Activated CD4-positive, alpha-beta T cell treated with anti-CD3 and anti-CD28 coated beads, Interleukin-2, amount 50 U/mL, for 4 hours (primary cell): ENCODE data around the gene PKMYT1.

Experiments
- DNase-seq, 2 experiments: peaks; one replicate each; pipeline ENCODE4 v3.0.0-alpha.2; 2020

The PKMYT1 gene

DNA sequence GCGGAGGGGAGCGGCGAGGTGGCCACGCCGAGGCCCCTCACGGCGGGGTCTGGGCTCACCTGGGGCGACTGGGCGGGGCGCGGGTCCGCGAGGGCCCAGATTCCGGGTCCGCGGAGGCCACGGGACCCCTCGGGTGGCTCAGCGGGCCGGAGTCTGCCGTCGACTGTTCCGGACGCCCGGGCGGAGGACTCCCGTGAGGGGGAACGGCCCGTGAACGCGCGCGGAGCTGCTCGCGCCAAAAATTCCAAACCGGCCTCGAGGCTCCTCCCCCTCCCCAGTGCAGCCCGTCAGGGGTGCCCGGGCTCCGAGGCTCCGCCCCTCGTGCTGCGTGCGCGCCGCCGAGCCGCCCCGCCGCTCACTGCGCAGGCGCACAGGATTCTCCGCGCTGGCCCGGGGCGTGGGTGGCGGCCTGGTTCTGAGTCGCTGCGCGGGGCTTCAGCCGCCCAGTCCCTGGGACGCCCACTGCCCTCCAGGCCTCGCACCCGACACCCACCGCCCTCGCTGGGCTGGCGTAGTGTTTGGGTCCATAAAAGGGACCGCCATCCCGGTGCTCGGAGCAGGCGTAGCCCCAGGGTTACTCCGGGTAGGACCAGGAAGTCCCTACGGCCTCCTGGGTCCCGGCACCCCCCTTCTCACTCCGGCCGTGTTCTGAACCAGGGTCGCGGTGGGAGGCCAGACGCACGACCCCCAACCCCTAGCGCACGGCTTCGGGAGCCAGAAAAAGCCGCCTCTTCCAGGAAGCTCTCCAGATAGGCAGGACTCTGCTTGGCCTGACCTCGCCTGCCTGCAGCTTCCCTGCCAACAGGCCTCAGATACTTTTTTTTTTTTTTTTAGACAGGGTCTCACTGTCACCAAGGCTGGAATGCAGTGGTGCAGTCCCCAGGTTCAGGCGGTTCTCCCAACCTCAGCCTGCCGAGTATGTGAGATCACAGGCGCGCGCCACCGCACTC is at the start of gene PKMYT1:
Gene PKMYT1 (minus strand): TSS at position 220 of the 950 bp plus-strand sequence. CDS start 789 bp downstream, outside the sequence.
- peak; percentile 90 to 91 for DNase-seq

DNA sequence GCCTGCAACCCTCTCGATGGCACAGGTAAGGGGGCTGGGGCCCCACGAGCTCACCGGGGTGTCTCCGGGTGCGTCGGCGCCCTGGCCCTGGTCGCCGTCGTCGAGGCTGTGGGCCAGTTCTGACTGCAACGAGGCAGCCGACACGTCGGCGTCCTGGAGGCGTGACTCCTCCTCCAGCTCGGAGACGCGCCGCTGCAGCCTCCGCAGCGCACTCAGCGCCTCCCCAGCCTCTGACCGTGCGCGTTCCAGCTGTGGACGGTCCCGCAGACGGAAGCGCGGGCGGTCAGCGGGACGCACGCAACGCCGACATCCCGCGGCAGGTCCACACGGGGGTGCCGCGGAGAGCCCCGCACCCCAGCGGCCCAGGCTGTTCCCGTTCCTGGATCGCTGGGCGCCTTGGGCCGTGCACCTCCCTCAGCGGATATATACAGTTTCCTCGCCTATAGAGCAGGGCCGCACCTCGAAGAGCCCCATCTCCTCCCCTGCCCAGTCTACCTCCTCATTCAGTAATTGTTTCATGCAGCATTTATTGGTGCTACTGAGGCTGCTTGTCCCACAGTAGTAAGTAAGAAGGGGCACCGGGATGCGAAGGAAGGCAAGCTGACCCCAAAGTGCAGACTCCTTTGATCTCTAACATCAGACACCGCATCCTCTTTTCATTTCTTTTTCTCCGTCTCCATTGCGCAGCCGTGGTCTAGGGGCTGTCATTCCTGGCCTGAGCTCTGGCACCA is 49.4 kb upstream of the PKMYT1 start:
- DNase-seq: peak; percentile 31 to 43

DNA sequence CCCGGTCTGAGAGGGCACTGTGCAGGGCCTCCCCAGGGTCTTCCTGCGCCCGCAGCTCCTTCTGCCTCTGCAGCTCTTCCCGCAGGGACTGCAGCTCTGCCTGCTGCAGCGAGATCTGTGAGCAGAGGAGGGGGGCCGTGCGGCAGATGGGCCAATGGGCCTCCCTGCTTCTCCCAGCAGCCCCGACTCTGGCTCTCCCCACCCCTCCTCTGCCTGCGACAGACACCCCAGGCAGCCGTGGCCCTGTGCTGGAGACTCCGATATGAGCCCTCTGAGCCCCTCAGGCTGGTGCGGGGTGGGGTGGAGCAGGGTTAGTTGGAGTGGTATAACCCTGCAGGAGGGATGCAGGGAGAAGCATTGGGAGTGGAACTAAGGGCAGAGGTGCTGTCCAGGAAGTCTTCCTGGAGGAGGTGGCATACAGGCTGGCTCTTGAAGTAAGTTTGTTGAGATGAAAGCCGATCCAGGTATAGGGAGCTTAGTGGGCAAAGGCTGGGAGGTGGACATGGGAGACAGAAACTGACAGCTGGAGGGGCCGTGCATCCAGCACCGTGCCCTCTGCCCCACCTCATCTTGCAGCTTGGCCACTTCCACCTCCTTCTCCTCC is 48.6 kb upstream of the PKMYT1 start:
- no peak for DNase-seq

DNA sequence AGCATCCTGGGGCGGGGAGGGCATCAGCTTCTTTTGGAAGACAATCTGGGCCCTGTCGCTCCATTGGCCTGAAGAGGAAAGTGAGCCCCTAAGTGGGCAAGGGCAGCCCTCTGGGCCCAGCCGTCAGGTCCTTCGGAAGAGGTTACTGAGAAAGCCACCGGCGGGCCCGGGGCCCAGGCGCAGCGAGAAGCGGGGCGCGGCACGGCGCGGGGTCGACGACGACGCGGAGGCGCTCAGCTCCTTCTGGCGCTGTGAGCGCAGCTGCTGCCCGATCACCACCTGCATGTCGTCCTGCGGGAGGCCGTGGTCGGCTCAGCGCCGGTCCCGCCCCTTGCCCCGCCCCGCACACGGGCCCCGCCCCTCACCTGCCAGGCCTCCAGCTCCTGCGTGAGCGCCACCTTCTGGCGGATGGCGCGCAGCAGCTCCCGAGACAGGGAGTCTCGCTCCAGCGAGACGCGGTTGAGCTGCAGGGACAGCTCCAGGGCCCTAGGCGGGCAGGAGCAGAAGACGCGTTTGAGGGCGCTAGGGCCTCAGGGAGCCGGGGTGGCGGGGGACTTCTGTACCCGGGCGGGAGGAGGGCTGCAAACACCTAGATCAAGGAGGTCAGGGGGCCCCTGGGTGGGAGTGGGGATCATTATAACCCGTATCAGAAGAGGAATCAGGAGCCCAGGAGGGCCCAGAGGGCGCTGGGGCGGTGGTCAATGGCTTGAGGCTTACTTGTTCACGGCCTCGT is 47.9 kb upstream of the PKMYT1 start:
- peak; percentile 82 to 84 for DNase-seq

DNA sequence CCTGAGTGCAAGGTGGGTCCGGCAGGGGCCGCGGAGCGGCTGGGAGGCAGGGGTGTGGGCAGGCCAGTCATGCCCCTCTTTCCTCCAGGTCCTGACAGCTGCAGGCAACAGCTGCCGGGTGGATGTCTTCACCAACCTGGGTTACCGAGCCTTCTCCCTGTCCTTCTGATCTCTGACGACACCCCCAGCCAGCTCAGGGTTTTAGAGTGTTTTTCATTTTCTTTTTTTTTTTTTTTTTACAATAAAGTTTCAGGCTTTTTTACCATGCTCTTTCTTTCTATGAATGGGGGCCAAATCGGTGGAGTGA is 47.2 kb upstream of the PKMYT1 start:
- no peak for DNase-seq

DNA sequence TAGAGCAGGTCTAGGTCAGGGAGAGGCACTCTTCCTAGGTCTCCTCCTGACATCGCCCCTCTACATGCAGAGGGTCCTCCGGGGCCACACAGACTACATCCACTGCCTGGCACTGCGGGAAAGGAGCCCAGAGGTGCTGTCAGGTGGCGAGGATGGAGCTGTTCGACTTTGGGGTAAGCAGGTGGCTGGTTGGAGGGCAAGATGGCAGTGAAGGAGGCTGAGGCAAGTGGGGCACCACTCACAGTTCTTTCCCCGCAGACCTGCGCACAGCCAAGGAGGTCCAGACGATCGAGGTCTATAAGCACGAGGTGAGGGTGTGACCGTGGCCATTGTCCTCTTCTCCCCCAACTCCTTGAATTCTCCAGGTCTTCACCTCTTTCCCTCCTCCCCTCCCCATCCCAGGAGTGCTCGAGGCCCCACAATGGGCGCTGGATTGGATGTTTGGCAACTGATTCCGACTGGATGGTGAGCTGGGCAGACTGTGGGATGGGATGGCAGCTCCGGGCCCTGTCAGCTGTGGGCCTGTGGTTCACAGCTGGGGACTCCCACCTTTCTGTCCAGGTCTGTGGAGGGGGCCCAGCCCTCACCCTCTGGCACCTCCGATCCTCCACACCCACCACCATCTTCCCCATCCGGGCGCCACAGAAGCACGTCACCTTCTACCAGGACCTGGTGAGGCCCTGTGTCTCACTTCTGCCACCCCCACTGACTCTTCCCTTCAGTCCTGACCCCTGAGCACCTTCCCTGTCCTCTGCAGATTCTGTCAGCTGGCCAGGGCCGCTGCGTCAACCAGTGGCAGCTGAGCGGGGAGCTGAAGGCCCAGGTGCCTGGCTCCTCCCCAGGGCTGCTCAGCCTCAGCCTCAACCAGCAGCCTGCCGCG is 46.6 kb upstream of the PKMYT1 start:
- DNase-seq: no peak

DNA sequence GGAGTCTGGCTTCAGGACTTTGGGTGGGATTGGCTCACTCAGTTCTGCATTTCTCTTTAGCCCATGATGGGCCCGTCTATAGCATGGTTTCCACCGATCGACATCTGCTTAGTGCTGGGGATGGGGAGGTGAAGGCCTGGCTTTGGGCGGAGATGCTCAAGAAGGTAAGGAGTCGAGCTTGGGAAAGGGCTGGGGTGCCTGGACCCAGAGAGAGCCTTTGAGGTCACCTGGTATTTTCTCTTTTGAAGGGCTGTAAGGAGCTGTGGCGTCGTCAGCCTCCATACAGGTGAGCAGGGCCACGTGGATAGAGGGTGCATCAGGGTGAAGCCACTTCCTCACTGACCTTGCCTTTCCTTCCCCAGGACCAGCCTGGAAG is 45.7 kb upstream of the PKMYT1 start:
- no peak for DNase-seq

DNA sequence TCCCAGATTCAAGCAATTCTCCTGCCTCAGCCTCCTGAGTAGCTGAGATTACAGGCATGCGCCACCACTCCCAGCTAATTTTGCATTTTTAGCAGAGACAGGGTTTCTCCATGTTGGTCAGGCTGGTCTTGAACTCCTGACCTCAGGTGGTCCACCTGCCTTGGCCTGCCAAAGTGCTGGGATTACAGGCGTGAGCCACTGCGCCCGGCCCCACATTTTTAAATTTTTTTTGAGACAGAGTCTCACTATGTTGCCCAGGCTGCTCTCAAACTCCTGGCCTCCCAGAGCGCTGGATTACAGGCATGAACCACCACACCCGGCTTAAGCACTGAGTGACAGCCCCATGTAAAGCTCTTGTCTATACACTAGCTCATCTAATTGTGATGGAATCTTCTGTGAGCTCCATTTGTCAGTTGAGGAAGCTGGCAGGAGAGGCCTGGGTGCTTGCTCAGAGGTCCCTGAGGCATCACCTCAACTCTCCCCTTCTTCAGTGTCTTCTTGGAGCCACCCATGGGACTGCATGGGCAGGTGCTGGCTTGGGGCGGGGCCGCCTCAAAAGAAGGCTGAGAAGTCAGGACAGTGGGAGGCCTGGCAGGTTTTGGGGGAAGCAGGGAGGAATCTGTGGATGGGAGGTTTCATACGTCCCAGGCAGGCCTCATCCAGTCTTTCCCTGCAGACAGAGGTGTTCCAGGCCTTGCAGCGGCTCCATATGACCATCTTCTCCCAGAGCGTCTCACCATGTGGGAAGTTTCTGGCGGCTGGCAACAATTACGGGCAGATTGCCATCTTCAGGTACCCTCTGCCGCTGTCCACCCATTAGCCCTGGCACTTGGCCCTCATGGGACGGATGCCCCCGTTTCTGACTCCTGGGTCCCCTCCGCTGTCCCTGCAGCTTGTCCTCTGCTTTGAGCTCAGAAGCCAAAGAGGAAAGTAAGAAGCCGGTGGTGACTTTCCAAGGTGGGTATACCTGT is 45.1 kb upstream of the PKMYT1 start:
- DNase-seq: no peak

DNA sequence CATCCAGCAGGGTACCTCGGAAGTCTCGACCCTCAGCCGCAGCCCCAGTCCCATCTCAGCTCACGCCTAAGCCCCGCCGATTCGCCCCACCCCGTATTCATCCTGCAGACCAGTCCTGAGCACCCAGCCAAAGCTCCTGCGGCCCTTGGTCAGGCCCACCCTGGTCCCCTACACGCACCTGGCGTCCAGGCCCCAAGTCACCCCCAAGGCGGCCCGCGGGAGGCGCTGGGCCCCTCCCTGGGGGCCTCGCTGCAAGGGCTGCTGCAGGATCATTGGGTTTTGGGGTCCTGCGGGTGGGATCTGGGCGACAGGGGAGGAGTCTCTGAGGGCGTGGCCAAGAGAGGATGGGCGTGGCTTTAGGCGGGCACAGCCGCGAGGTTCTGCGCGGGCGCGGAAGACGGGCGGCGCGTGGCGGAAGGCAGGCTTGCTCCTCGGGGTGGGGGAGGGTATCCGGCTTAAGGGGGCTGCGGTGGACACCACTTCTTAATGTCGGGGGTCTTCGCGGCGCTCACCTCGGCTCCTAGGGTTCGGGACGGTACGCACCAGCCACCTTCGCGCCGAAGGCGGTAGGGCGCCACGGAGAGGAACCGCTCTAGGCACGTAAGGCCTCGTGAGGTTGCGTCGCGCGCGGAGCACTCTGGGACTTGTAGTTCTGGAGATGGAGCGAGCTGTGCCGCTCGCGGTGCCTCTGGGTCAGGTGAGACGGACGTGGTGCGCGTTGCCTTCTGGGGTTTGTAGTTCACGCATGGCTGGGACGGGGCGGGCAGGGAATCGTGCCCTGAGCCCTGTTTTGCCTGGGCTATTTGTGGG is 43.6 kb upstream of the PKMYT1 start, which contains the start of the genes HCFC1R1 and THOC6:
Gene HCFC1R1 (minus strand): TSS at position 274 of the 810 bp plus-strand sequence. CDS start 1 bp downstream, at position 273.
Gene THOC6 (plus strand): TSS at position 367 of the 810 bp plus-strand sequence. CDS start 292 bp downstream, at position 659.
- peak; percentile 95 to 96 for DNase-seq

DNA sequence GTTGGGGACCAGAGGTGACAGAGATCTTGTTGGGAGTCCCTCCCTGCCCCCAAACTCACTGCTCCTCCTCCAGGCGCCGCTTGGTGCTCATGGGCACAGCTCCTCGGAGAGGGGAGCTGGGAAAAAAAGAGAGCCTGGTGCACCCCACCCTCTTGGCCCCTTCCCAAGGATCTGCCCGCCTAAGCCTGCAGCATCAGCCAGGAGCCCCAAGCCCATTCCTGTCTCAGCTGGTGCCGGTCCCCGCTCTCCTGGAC is 43.1 kb upstream of the PKMYT1 start:
- DNase-seq: no peak

DNA sequence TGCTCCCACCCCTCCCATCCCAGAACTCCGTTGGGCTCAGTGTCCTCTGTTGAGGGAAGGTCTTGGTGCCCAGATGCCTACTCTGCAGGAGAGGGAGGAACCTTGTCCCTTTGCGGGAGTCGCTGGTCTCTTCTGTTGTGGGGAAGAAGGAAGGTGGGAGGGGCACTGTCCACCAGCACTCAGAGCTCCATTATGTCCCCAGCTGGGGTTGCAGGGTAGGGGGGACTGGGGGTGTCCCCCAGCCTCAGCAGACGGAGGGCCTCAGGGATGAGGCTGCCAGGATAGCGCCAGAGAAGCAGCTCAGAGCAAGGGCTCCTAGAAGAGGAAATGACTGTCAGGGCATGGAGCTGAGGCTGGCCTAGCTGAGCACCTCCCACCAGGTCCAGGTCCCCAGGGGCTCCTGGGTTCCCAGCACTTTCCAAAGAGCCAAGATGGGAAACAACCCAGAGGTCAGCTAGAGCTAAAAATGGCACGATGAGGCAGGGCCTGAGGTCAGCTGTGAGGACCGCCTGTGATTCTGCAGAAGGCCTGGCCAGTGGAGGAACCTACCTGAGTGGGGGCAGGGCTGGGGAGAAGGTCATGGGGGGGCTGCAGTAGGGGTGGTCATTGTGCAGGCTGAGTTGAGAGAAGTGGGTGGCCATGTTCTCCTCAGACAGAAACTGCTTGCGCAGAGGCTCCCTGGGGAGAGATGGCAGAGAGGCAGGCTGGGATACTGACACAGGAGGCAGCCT is 42.6 kb upstream of the PKMYT1 start:
- DNase-seq: no peak

DNA sequence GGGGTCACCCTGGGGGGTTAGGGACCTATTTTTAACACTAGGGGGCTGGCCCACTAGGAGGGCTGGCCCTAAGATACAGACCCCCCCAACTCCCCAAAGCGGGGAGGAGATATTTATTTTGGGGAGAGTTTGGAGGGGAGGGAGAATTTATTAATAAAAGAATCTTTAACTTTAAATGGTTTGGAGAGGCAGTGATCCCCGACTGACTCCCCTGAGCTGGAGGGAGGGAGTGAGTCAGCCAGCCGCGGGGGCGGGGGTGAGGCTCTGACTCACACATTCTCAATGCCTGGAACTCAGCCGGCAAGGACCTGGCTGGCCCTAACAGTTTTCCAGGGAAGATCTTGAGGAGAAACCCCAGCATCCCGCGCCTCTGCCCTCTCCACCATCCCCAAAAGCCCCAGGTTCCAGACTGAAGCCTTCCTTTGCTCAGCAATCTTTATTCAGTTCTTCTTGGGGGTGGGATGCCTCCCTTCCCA is 42.0 kb upstream of the PKMYT1 start:
- DNase-seq: peak; percentile 94

DNA sequence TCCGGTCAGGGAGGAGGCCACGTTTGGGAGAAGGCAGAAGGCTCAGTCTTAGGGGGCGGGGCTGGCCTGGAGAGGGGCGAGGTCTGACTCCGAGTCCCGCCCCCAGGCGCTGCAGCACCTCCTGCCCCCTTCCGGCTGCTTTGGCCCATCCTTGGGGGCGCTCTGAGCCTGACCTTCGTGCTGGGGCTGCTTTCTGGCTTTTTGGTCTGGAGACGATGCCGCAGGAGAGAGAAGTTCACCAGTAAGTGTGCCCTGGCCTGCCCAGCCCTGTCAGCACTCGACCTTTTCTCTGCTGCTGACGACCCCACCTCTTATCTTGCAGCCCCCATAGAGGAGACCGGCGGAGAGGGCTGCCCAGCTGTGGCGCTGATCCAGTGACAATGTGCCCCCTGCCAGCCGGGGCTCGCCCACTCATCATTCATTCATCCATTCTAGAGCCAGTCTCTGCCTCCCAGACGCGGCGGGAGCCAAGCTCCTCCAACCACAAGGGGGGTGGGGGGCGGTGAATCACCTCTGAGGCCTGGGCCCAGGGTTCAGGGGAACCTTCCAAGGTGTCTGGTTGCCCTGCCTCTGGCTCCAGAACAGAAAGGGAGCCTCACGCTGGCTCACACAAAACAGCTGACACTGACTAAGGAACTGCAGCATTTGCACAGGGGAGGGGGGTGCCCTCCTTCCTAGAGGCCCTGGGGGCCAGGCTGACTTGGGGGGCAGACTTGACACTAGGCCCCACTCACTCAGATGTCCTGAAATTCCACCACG is 41.4 kb upstream of the PKMYT1 start:
- DNase-seq: peak; percentile 89 to 91

DNA sequence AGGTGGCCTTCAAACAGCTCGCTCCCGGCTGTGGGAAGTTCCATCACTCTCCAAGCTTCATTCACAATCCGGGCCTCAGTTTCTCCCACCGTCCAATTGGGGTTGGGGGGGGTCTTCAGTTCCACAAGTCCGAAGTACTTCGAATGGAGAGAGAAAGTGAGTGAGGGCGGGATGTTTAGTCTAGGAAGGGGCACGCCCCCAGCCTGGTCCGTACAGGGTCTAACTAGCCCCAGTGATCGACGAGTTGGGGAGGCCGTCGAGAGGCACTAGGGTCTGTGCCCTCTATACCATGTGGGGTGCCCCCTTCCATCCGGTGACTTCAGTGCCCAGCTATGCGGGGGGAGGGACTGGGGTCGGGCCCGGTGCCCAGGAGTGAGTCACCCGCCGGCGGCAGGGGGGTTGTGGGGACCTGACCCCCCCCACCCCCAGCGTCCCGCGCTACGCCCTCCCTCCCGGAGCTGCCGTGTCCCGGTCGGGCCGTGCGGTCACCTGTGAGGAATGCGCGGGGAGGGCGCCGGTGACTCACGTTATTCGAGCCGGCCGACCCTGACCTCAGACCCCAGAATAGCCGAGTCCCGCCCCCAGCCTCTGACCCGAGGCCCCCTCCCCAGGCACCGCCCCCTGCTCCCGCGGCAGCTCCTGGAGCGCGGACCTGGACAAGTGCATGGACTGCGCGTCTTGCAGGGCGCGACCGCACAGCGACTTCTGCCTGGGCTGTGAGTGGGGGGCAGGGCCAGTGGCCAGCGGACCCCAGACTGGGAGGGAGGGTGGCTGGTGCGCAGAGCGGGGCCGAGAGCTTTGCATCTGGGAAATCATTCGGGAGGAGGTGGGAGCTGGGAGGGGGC is 40.6 kb upstream of the PKMYT1 start:
- DNase-seq: peak; percentile 63 to 69

DNA sequence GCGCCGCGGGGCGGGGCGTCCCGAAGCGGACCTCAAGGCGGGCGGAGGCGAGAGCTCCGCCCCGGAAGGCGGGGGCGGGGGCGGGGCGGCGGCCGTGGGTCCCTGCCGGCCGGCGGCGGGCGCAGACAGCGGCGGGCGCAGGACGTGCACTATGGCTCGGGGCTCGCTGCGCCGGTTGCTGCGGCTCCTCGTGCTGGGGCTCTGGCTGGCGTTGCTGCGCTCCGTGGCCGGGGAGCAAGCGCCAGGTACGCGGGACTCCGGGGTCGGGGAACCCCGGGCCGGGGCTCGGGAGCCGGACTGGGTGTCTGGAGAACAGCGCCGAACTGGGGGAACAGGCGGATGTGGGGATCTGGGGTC is 40.0 kb upstream of the PKMYT1 start, which contains the start of gene TNFRSF12A:
Gene TNFRSF12A (plus strand): TSS at position 122 of the 357 bp plus-strand sequence. CDS start 30 bp downstream, at position 152.
- DNase-seq: peak in 1 of 2 experiments; percentile 34

DNA sequence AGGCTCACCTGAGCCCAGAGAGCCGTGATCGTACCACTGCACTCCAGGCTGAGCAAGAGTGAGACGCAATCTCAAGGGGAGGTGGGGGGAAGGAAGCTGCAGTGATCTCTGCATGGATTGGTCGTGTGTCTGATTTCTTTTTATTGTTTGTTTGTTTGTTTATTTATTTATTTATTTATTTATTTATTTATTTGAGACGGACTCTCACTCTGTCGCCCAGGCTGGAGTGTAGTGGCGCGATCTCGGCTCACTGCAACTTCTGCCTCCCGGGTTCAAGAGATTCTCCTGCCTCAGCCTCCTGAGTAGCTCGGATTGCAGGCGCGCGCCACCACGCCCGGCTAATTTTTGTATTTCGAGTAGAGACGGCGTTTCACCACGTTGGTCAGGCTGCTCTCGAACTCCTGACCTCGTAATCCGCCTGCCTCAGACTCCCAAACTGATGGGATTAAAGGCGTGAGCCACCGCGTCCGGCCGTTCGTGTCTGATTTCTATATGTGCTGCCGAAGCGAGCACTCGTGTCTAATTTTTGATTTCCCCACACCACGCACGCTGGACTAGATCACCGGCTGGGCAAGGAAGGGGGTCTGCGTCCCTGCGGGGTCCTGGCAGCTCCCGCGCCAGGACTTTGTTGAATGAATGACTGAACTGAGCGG is 39.5 kb upstream of the PKMYT1 start:
- DNase-seq: no peak
